Kidney glomerular epithelial cell (primary cell): ENCODE measurements around the gene RAD51B.
"Not testable (repeated sequence)": the region's sequence is repeated elsewhere in the genome, so short reads cannot be mapped to it uniquely, and the experiment has no call there.

Source experiments
- DNase-seq: peaks from one replicate; lab custom pipeline; 2025; lab: John Stamatoyannopoulos, UW

Gene RAD51B

DNA sequence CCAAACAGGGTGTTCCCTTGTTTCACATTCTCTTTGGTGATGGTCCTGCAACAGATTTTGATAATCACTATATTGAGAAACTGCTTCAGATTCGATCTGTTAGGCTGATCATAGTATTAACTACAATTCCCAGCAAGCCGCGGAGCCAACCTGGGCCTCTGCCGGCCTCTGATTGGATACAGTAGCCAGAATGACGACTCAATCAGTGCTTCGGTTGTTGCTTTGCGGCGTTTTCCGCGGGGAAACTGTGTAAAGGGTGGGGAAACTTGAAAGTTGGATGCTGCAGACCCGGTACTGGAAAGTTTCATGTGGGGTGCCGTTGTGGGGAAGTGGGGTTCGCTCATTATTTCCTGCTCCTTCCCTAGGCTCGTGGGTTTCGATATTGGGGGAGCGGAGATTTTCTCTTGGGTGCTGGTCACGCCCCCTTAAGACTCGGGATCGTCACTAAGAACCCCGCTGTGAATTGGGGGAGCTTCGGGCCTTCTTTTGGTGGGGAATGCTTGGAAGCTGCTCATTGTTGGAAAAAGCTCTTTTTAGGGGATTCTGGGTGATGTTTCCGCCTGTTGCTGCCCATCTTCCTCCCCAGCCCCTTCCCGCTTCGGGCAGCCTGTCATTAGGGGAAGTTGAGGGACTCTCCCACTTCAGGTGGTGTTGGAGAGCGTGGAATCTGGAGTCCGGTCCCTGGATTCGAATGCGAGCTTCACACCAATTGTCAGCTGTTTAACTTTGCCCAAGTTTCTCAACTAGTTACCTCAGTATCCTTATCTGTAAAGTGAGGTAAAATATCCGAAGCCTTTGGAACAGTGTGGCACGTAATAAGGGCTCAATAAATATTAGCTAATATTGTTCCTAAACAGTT lies at the start of gene RAD51B:
TSS of gene RAD51B (plus strand) at position 217 of the 859 bp plus-strand sequence.
- DNase-seq = peak; percentile 65

DNA sequence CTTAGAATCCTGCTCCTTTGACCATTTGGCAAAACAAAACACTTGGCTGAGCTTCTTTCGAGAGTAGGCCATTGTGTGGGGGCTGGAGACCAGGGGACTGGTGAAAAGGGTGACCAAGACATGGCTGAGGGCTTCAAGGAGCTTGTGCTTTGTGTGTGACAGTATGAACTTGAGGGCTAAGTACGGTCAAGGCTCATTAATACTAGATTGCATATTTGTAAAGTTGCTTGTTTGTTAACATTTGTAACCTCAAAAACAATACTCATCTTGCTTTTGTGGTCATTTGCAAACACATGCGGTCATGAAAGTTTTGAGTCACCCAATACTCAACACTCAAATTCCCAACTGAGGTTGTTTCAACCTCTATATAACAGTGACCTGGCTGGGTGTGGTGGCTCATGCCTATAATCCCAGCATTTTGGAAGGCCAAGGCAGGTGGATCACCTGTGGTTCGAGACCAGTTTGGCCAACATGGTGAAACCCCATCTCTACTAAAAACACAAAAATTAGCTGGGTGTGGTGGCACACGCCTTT lies 45.7 kb upstream of the RAD51B start:
- no peak for DNase-seq

DNA sequence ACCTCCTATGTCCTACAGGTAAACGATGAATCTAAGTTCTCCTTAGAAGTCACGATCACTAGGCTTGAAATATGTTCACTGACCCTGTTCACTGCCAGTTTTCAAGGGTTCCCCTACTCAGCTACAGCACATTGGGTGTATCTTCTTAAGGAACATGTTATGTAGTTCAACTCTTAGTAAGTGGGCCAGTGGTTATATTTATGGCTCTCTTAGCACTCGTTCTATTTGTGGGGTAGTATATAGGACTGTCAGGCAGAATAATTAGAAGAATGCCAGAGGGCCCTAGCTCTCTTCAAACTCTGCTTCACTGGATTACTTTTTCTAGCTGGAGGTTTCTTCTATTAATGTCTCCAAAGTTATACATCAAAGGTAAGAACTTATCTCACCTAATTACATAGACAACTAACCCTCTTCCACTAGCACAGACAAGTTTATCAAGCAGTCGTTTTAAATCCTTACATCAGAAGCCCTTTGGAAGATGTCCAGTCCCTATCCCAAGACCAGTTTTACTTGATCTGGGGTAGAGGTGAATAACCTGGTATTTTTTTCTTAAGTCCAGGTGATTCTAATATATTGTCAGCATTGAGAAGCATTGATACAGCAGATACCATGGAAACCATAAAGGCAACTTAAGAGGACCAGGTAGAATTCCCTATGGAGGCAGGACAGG lies 42.8 kb upstream of the RAD51B start:
- DNase-seq = no peak

DNA sequence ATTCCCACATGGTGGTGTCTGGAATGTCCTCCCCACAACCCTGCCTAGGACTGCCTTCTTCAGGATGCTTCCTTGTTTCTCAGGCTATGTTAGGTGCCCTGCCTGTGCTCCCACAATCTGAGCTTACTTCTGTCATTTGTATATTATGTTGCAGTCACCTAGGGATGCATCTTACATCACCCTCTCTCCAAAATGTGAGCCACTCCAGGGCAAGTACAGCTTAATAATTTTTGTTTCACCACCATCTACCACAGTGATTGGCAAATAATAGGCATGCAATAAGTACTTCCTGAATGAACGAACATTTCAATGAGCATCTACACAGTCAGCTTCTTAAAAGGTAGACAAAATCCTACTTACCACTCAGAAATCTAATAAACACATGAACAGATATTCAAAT lies 40.8 kb upstream of the RAD51B start:
- no peak for DNase-seq

DNA sequence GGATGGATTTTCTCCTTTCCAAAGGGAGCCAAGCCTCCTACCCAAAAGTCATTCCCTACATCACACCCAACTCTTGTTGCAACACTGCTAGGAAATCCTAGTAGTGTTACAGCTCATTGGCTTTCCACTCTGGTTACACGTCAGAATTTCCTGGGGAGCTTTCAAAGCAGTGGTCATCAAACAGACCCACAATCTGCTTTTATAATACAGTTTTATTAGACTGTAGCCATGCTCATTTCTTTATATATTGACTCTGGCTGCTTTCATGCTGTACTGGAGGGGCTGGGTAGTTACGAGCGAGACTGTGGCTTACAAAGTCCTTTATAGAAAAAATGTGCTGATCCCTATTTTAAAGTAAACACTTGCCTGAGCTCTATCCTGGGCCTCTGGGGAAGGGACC lies 37.5 kb upstream of the RAD51B start:
- DNase-seq = no peak

DNA sequence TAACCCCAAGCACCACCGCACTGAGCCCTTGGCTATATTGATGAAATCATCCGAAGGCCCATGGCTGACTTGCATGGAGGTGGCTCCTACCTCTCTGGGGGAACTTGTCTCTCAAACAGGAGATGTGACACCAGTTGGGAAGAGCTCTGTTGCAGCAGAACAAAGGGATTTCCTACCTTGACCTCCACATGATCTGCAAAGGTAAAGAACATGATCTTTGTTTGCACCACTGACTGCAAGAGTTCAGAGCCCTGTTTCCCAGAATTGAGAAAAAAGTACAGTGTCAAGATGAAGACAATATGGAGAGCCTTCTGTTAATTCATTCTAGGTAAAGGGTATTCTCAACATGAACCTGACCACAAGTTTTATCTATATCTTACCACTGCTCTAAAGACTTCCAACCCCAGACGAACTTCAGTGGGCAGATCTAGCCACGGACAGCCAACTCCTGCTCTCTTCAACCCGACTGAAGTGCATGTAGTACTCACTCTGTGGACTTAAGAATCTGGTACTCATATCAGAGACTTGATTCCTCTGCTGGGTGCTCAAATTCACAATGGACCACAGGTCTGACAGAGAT lies 35.2 kb upstream of the RAD51B start:
- DNase-seq = no peak

DNA sequence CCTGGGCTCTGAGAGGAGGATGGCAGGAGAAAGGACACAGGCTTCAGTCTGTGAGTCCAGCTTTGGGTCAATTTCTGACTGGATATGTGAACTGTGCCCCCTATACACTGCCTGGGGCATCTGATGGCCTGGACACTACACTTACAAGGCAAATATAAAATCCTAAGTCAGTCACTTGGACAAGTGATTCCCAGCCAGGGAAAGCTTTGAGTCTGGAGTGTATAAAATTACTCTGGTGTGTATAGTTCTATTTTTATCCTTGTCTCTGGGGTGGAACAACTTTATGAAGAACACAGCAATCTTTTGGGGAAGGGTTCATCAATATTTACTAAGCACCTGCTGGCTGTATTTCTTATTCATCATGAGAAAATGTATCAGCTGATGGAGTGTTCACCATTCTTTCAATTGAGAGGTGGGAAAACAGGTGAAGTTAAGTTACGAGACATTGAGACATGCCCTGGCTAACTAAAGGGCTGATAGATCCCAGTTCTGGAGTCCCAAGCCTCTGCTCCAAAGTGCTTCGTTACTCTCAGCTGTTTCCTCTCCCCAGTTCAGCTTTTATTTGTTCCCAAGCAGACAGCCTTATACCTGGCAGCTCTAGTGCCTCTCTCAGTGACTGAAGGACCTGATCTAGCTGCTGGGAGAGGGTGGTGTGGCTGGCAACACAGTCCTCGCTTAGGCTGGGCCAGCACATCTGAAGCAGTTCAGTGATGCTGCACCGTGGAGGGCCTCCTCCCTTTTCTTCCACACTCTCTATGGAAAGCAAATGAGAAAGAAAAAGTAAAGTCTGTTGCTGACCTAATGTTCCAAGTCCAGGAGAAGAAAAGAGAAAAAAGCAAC lies 34.1 kb upstream of the RAD51B start:
- no peak for DNase-seq

DNA sequence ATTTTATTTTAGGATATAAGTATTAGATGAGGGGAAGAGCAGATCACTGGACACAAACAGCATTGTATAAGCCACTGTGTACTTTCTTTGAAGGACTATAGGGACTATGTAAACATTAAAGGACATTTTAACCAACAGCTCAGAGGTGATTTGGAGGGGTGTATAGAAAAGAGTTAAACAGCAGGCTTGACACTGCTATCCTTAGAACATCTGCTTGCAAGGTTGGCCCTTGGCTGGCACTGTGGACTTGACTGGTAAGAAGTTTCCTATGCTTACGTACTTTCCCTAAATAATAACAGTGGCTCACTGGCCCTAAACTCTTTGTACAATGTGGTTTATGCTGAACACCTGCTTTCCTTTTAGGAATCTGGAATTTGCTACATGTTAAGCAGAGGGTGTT lies 31.9 kb upstream of the RAD51B start:
- DNase-seq = no peak

DNA sequence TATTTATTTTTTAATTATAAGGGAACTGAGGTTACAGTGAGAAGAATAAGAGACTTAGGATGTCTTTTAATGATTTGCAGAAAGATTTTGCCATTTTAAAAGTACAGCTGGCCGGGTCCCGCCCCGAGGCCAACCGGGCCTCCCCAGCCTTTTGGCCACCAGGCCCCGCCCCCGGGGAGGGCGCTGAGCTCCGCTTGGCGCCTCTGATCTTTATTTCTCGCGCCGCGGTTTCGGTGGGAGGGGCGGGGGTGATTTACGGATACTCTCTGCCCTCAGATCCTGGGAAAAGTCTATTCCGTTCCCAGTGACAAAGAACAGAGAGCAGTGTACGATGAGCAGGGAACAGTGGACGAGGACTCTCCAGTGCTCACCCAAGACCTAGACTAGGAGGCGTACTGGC lies 20.8 kb upstream of the RAD51B start:
- DNase-seq = no peak

DNA sequence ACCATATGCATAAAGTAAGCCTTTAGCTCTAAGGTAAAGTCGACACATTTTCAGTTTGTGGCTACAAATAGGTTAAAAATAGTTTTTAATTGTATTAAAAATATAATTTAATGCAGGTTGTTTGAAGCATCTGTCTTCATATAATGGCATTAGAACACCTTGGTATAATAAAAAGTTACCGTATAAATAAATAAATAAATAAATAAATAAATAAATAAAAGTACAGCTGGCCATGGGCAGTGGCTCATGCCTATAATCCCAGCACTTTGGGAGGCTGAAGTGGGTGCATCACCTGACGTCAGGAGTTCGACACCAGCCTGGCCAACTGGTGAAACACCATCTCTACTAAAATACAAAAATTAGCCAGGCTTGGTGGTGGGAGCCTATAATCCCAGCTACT lies 18.8 kb upstream of the RAD51B start:
- DNase-seq = no peak

DNA sequence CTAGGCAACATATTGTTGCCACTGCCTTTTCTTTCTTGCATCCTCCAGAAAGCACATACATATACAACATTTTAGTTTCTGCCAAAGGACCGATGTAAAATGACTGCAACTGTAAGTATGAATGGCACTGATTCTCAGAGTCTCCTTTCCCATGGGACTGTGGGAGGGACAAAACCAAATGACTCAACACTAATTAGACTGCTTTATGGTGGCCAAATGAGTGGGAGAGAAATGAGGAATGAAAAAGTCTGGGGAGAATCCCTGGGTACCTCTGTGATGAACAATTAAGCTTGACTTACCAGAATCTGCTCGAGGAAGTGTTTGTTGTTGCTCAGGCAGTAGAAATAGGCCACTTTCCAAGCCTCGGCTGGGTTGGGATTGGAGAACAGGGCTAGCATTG lies 13.3 kb upstream of the RAD51B start:
- no peak for DNase-seq

DNA sequence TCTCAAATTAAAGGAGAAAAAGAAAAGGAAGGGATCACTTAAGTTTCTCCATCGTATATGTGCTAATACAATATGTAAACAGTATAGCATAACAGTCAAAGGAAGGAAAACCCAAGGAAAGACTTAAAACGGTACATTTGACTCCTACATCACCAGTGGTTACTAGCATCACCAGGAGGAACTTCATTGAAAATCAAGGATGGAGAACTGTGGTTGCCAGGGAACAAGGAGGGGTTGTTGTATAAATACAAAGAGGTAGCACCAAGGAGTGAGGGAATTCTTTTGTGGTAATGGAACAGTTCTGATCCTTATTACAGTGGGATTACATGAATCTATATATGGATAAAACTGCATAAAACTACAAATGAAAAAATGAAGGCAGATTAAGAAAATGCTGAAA lies 4.8 kb upstream of the RAD51B start:
- DNase-seq = no peak

DNA sequence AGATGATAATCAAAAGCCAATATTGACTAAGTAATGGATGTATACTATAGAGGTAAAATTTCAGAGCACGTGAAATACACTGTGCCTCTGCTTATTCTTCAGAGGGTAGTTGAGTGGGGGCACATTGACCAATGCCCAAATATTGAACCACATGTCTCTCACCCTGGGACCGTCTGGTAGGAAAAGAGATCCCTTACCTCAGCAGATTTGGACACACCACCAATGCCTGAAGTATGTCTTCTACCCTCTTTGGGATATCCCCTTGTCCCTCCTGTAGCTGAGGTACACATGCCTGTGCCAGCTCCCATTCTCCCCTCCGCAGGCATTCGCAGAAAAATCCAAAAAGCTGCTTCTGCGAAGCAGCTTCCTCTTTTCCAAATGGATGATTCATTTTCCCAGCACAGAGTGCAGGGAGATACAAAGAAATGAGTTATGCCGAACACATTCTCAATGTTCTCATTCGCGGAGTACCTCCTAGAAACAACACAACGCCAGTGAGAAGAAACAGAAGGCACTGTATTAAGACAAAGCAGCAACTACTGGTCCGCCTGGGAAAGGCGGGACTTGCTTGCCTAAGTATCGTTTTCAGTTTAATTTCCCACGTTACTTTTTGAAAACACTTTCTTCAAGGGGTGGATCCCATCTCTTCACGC lies 3.9 kb upstream of the RAD51B start:
- peak; percentile 13 for DNase-seq

DNA sequence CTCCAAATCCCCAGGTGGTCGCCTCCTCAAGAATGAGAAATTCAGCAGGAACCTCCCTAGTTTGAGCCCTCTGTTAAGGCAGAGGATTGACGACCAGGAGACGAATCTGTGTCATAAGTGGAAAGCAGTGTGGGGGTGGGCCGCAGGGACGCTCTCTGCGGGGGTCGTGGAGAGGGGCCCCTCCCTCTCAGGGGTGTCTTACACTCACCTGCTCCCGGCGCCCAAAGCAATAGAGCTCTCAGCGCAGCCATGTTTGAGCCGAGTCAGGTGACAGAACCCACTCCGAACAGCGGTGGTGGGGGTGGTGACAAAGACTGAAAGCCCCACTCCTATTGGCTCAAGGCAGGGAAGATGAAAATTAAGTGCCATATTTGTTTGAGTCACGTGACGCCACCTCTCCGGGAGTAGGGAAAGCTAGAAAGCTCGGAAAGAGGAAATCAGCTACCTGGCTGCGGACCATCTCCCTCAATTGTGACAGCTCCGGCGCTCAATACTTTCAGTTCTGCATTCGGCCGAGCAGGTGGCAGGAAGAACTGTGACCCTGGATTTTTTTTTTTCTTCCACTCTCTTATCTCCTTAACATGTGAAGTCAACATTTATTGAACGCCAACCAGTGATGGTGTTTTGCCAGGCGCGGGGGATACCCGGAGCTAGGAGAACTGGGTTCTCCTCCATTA lies 3.1 kb upstream of the RAD51B start, which contains the start of gene ZFYVE26:
TSS of gene ZFYVE26 (minus strand) at position 265 of the 677 bp plus-strand sequence. CDS start 627 bp downstream, outside the sequence.
- peak; percentile 97 for DNase-seq

DNA sequence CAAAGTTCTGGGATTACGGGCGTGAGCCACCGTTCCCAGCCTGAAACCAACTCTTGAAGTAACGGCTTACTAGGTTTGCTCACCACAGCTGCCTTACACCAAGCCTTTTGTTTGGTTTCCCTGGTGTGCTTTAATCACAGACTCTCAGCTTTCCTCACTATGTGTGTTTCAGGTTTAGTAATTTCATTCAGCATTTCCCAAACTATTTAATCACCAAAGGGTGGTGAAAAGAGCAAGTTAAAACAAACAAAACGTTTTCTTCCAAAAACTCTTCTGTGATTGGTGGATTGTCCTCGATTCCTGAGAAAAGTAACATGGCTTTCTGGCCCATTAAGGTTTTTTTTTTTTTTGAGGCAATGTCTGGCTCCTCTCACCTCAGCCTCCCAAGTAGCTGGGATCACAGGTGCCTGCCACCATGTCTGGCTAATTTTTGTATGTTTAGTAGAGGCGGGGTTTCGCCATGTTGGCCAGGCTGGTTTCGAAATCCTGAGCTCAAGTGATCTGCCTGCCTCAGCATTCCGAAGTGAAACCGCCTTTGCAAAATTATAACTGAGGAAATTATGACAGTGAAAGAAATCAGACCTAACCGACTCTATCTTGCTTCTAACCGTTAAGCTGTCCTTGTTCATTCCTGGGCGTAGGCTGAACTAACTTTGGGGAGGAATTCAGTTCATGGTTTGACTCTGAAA lies 1.7 kb upstream of the RAD51B start:
- DNase-seq = no peak

DNA sequence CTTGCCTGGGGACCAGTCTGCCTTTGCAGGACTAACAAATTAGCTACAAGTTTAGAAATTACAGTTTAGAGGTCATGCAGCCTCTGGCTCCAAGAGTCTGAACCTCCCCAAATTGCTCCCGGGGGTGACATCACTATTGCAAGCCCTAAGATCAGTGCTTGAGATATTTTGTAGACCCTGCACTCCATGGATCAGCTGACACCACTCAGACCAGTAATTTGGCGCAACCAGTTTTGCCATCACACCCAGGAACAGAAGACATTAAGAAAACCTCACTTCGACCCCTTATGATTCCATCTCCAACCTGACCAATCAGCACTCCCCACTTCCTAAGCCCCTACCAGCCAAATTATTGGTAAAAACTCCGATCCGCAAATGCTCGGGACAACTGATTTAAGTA lies 1.1 kb upstream of the RAD51B start:
- DNase-seq = not testable (repeated sequence)

DNA sequence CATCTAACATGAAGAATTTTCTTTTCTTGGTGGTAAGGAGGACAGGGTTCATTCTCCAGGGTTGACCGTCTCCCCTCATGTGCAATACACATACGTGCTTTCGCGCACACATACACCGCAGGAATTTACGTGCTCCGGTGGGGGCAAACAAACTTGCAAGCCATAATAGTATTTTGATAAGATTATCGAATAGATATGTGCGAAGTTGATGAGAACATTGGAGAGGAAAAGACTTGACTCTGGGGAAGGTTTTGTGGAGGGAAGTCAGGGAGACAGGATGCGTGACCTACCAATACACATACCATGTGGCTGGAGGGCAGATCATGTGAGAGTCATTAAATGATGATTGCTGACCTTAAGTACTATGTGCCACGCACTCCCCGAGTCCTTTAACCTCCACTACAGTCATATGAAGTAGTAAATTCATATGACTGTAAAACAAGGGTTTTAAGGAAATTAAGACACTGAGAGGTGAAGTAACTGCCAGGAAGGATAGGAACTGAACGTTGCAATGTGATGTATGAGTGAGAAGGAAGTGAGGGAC lies 921 bp downstream of the RAD51B start:
- peak; percentile 31 for DNase-seq

DNA sequence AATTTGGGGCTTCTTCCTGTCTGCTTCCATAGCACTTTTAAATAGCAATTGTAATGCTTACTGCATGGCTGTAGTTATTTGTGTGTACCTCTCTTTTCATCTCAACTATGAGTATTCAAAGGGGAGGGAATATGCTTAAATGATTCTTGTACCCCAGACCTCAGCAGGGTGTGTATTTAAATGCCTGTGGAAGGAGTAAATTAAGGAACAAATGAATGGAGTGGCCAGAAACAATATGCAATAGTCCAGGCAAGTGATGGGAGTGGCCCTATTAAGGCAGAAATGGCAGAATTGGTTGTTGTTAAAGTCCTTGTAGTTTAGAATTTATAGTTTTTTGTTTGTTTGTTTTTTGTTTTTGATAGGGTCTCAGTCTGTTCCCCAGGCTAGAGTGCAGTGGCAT lies 1.5 kb downstream of the RAD51B start:
- DNase-seq = no peak

DNA sequence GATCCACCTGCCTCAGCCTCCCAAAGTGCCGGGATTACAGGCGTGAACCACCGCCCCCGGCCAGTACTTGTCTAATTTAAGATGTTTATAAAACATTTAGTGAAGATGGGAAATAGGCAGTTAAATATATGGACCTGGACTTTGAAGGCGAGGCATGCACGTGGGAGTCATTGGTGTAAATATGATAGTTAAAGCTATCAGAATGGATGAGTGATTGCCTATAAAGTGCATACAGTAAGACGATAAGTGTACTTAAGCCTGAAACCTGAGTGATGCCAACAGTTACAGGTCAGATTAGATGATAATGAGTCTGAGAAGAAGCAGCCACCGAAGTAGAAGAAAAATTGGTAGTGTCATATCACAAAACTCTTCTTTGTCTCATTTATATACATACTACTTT lies 11.5 kb downstream of the RAD51B start:
- DNase-seq = no peak

DNA sequence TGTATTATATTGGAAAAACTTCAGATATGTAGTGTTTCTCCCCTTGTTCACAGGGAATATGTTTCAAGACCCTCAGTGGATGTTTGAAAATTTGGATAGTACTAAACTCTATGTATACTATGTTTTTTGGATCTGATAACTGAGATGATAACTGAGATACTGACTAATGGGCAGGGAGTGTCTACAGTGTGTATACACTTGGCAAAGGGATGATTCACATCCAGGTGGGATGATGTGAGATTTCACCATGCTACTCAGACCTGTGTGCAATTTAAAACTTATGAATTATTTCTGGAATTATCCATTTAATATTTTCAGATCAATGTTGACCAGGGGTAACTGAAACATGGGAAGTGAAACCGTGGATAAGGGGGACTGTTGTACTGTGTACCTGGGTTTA lies 13.8 kb downstream of the RAD51B start:
- DNase-seq = no peak
